Bone marrow (tissue), 2 donors: ENCODE results near the gene PANK4.

ENCODE experiments used
- DNase-seq, 2 donors: peaks; one replicate each; lab custom pipeline; 2025; lab: John Stamatoyannopoulos, UW

The PANK4 gene

GRCh38 chr1:2544875-2545640 lies 18.7 kb upstream of the PANK4 start:
- DNase-seq, result no peak

- no peak for DNase-seq
These were observed 17.9 kb upstream of the PANK4 start for GRCh38 chr1:2544093-2544874.

- no peak for DNase-seq
These were observed 17.2 kb upstream of the PANK4 start for GRCh38 chr1:2543543-2544092.

GRCh38 chr1:2542246-2542915 lies 16.0 kb upstream of the PANK4 start:
- no peak for DNase-seq

- no peak for DNase-seq
These were observed 15.3 kb upstream of the PANK4 start for GRCh38 chr1:2541619-2542245.

GRCh38 chr1:2540816-2541492 lies 14.6 kb upstream of the PANK4 start:
- DNase-seq, result no peak

- DNase-seq, result no peak
These were observed 13.0 kb upstream of the PANK4 start for GRCh38 chr1:2539312-2539907.

- DNase-seq, result no peak
These were observed 12.5 kb upstream of the PANK4 start for GRCh38 chr1:2538872-2539271.

- DNase-seq, result no peak
These were observed 12.0 kb upstream of the PANK4 start for GRCh38 chr1:2538376-2538775.

- DNase-seq, result no peak
These were observed 11.4 kb upstream of the PANK4 start for GRCh38 chr1:2537784-2538115.

GRCh38 chr1:2535981-2536380 lies 9.6 kb upstream of the PANK4 start:
- DNase-seq, result no peak

- no peak for DNase-seq
These were observed 9.1 kb upstream of the PANK4 start for GRCh38 chr1:2535455-2535854.

GRCh38 chr1:2534687-2535441 lies 8.5 kb upstream of the PANK4 start:
- no peak for DNase-seq

GRCh38 chr1:2534315-2534686 lies 7.9 kb upstream of the PANK4 start:
- DNase-seq, result no peak

GRCh38 chr1:2533365-2533764 lies 7.0 kb upstream of the PANK4 start:
- DNase-seq, result no peak

- no peak for DNase-seq
These were observed 6.2 kb upstream of the PANK4 start for GRCh38 chr1:2532485-2533160.

- no peak for DNase-seq
These were observed 4.3 kb upstream of the PANK4 start for GRCh38 chr1:2530513-2531361.

GRCh38 chr1:2529784-2530512 lies 3.6 kb upstream of the PANK4 start, which contains the start of gene HES5:
HES5 (minus strand) TSS chr1:2530263; CDS start chr1:2530164, 99 bp downstream.
- DNase-seq, result no peak
